ENCODE results near the gene EGFL6.

DNA sequence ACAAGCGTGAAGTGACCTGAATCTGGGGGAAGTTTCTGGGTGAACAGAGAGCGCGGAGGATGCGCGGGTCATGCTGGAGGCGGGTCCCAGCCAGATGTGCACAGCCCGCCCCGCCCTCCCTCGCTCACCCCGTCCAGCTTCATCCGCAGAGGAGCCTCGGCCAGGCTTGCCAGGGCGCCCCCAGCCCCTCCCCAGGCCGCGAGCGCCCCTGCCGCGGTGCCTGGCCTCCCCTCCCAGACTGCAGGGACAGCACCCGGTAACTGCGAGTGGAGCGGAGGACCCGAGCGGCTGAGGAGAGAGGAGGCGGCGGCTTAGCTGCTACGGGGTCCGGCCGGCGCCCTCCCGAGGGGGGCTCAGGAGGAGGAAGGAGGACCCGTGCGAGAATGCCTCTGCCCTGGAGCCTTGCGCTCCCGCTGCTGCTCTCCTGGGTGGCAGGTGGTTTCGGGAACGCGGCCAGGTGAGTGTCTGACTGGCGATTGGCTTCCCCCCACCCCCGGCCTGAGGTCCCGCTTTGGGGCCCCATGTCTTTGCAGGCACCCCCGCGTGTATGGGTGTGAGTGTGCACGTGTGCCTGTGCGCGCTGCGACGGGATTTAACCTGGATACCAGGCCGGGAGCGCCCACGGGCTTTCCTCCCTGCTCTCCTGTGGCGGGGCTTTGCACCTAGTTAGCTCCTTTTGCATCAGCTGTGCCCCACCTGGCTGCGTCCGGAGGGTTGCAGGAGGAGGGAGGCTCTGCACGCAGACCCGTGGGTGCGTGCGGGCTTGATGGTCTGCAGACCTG lies at the start of gene EGFL6:
- TF ChIP-seq CTCF (conservative IDR thresholded peaks at IDR 0.05) (no peak), ZFX (IDR thresholded peaks at IDR 0.05) (no peak)

Data from C4-2B (cell line).